ENCODE results near the gene IPO9.
"Not testable (repeated sequence)": the region's sequence is repeated elsewhere in the genome, so short reads cannot be mapped to it uniquely, and the experiment has no call there.

The IPO9 gene

GRCh38 chr1:201810466-201811216 is 18.3 kb upstream of the IPO9 start:
- DNase-seq = no peak

DNA sequence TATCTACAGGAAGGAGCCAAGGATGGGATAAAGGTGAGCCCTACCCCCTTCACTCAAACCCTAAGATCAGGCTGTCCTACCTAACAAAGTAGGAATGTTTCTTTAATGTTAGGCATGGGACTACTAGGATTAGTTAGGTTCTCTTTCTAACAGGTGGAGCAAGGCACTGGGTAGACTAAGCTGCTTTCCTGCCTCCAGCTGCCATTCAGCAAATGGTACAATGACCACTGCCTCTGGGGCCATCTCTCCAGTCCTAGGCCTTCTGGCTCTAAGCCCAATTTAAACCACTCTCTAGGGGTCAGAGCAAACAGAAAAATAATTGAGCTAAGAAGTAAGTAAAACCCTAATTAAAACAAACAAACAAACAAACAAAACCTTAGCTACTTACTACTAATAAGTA is 15.7 kb upstream of the IPO9 start:
- no peak for DNase-seq

DNA sequence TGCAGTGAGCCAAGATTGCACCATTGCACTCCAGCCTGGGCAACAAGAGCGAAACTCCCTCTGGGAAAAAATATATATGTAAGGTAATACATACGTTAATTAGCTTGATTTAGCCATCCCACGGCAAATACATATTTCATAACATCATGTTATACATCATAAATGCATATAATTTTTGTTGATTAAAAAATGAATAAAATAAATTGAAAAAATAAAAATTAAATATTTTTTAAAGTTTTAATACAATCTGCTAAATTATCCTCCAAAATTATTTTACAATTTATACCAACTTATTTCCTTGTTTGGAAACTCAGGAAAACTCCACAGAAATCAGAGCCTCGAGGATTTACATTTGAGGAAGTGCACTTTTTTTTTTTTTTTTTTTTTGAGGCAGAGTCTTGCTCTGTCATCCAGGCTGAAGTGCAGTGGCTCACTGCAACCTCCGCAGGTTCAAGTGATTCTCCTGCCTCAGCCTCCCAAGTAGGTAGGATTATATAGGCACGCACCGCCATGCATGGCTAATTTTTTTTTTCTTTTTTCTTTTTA is 12.6 kb upstream of the IPO9 start:
- no peak for DNase-seq

- DNase-seq = no peak
Observed at GRCh38 chr1:201818971-201819750, 9.8 kb upstream of the IPO9 start.

GRCh38 chr1:201820413-201820812 is 8.5 kb upstream of the IPO9 start:
- no peak for DNase-seq

- DNase-seq = no peak
Observed at GRCh38 chr1:201825245-201825644, 3.7 kb upstream of the IPO9 start.

- no peak for DNase-seq
Observed at GRCh38 chr1:201826830-201827229, 2.1 kb upstream of the IPO9 start.

DNA sequence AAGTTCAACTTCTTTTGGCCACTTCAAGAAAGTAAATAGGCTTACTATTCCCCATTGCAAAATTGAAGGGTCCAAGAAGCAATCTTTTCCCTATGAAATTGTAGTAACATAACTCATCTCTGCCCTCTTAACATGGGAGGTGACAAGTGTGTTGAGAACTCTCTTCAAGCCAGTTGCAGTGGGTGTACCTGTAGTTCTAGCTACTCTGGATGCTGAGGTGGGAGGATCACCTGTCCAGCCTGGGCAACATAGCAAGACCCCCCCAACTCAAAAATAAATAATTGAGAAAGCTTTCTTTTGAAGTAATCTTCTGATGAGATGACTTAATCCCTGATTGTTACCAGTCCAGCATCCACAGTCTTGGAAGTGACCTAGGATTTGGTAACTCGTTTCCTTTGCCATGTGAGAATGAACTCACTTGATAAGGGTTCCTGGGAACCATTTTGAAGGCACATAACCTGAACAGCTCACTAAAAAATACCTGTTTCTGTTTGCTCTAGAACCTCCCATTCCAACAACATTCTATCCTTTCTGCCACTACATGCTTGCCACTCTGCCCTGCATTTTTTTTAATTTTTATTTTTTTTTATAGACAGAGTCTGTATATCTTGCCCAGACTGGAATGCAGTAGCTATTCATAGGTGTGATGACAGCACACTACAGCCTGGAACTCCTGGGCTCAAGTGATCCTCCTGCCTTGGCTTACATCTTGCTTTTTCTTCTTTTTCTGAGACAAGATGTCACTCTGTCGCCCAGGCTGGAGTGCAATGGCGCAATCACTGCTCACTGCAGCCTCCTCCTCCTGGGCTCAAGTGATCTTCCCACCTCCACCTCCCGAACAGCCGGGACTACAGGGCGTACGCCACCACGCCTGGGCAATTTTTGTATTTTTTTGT is 1.4 kb upstream of the IPO9 start:
- no peak for DNase-seq

GRCh38 chr1:201828217-201828819 is 639 bp upstream of the IPO9 start:
- no peak for DNase-seq

GRCh38 chr1:201831371-201831770 is 2.4 kb downstream of the IPO9 start:
- no peak for DNase-seq

DNA sequence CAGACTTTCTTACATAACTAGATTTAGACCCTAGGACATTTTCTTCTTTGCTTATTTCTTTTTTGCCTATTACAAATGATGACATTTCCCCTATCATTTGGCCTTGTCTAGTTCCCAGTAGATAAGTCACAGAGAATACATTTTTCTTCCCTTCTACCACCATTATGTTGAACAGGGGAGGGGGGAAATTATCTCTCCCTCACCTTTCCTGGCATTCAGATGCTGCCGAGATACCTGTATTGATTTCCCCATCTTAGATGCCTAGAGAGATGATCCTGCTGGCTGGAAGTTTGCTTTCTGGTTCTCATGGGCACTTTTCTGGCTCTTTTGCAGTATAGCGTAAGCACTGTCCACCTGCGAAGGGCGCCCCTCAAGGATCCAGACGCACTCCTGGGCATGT is 5.7 kb downstream of the IPO9 start:
- no peak for DNase-seq

DNA sequence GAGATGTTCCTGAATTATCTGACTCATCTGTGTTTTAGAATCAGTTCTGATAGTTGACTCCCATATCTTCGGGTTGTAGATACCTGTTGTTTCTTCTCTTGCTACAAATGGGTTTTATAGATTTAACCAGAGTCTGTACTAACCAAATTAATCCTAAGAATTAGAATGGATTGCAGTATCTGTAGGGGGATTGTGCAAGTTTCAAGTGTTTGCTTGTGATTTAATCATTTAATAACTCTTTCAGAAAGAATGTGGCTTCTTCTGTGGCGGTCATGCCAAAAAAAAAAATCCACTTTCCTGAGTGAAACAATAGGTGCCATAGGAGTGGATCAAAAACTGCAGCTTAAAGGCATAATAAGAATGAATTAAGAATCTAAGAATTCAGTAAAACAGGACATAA is 9.4 kb downstream of the IPO9 start:
- DNase-seq = no peak

DNA sequence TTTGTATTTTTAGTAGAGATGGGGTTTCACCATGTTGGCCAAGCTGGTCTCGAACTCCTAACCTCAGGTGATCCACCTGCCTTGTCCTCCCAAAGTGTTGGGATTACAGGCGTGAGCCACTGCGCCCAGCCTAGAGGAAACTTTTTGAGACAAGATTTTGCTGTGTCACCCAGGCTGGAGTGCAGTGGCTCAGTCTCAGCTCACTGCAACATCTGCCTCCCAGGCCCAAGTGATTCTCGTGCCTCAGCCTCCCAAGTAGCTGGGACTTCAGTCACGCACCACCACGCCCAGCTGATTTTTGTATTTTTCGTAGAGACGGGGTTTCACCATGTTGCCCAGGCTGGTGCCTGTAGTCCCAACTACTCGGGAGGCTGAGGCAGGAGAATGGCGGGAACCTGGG is 10.1 kb downstream of the IPO9 start:
- not testable (repeated sequence) for DNase-seq

DNA sequence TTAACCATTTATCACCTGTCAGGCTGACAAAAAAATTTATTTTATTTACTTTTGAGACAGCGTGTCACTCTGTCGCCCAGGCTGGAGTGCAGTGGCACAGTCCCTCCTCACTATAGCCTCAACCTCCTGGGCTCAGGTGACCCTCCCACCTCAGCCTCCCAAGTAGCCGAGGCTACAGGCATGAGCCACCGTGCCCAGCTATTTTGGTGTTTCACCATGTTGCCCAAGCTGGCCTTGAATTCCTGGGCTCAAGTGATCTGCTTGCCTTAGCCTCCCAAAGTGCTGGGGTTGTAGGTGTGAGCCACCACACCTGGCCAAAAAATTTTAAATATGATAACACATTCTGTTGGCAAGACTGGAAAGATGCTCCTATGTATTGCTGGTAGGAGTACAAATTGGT is 11.1 kb downstream of the IPO9 start:
- DNase-seq = no peak

GRCh38 chr1:201840490-201840889 is 11.5 kb downstream of the IPO9 start:
- no peak for DNase-seq

DNA sequence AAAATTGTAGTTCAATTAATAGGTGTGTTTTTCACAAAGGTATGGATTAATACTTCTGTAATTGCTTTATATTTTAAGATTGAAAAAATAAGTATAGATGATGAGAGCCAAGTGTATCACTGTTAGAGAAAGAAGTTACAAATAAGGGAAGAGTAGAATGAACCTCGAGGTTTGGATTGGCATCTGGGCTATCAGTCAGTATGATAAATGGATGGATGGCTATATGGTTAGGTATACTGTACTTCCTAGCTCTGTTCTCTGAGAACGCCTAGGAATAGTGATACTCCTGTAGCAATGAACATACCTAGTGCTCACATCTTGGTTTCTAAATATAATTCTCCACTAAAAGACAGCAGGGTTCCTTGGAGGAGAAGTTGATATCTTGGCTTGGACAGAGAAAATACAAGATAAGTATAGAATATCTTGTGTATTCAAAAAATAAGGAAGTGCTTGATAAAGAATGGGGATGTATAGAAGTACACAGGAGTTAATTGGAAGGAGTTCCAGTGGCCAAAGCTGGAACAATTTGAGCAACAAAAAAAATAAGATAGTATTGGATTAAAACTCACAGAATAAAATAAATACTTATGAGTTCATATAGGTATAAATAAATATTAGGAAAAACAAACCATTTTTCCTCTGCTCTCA is 12.4 kb downstream of the IPO9 start:
- no peak for DNase-seq

- no peak for DNase-seq
Observed at GRCh38 chr1:201842472-201843027, 13.6 kb downstream of the IPO9 start.

DNA sequence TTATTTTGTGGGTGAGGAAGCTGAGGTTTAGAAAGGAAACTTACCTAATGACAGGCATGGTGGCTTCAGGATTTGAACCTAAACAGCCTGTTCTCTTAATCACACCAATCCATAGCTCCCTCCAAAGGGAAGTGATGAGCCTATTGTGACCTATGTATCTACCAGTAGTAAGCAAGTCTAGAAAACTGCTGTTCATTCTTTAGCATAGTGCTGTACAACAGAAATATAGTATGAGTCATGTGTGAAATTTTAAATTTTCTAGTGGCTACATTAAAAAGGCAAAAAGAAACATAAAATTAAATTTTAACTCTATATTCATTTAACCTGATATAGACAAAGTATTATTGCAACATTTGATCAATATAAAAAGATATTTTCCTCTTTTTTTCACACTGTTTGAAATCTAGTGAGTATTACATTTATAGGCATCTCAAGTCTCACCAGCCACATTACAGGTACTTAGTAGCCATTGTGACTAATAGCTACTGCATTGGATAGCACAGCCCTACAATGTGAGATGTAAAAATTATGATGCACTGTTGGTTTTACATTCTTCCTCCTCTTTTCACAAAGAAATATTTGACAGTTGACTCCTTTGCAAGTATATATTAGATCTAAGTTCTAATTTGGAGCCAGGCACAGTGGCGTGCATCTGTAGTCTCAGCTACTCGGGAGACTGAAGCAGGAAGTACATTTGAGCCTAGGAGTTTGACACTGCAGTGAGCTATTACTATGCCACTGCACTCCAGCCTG is 16.6 kb downstream of the IPO9 start:
- no peak for DNase-seq

DNA sequence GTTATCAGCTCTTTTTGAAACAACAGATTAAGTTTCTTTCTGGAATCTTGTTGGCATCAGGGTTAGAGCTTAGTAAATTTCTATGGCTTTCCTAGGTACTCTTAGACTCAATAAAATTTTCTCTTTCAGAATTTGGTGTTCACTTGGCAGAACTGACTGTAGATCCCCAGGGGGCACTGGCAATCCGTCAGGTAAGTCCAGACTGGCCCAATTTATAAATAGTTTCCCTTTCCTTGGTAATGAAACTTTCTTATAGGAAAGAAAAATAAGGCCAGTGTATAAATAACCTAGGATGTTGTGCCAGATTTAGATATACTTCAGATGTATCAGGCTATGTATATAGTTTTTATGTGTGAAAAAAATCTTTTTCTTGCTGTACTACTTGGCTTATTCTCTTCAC is 18.2 kb downstream of the IPO9 start:
- no peak for DNase-seq

DNA sequence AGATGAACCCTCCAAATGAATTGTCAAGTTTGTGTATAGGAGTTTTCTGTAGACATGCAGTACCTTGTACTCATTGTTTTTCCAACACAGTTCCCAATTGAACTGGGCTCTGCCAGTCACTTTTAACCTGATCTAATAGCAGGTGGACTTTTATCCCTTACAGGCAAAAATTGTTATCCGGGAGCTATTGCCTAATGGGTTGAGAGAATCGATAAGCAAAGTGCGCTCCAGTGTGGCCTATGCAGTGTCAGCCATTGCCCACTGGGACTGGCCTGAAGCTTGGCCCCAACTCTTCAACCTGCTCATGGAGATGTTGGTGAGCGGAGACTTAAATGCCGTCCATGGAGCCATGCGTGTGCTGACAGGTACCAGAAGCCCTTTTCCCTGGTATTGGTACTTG is 19.3 kb downstream of the IPO9 start:
- DNase-seq = no peak
